ENCODE measurements around the gene KIRREL3.

KIRREL3 gene

DNA sequence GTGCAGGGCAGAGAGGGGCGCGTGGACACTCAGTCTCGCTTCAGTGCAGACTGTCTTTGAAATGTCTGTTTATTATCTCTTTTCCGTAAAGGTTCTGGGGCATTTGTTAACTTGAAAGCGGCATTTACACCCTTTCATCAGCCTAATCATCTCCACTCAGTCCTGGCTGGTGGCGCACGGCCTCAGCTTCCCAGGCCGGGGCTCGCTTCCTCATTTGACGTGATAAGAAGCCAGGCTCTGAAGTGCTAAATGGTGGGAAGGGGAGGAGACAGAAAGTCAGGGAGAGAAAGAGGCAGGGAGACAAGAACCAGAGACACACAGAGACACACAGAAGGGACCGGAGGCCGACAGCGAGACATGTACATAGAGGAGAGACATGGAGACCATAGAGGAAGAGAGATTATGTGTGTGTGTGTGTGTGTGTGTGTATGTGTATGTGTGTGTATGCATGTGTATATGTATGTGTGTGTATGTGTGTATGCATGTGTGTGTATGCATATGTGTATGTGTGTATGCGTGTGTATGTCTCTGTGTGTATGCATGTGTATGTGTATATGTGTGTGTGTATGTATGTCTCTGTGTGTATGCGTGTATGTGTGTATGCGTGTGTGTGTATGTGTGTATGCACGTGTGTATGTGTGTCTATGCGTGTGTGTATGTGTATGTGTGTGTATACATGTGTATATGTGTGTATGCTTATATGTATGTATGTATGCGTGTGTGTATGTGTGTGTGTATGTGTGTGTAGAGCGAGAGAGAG lies 543.6 kb downstream of the KIRREL3 start:
- no peak for DNase-seq

DNA sequence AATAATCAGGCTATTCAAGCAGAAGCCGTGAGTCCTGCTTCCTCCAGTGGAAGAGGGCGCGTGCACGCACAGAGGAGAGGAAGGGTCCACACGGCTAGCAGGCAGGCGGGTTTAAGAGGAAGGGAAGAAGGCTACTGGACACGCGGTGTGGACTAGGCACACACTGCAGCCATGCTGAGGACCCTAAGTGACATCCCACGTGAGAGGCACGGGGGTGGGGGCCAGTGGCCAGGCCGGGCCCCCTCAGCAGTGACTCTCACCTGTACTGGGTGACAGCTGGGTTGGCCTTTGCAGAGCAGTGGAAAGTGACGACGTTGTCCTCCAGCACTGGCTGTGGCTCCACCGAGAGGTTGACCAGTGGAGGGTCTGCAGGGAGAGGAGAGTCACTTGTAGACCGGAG lies 544.5 kb downstream of the KIRREL3 start:
- no peak for DNase-seq

DNA sequence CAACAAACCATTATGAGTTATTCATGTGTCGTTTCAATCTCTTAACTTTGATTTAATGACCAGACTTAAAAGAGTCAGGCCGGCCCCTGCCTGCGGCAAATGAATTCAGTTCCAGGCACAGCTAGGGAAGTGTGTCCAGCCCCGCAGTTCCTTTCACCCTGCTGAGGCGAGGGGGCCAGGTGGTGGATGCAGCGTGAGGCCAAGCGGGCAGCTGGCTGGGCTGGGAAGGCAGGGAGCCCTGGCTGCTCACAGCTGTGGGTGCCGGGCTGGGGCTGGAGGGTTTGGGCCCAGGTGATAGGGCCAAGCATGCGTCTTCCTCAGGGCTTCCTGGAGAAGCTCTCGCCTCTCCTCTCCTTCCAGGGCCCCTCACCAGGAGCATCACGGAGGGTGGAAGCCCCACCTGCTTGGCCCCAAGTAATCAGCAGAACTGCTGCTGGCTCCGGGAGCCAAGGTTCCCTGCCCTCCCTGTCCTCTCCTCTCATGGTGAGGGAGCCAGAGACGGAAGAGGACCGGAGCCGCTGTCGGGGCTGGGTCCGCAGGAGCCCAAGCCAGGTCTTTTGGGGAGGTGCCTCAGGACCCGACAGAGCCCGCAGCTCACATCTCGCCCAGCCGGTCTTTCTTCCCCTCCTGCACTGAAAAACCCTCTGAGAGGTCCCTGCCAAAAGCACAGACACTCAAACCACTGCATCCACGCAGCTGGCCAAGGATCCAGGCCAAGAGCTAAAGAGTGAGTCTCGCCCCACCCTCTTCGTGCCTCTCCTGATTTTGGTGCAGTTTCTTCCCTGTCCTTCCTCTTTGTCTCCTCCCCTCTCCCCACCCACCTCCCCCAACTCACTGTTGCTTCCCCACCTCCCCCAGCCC lies 548.1 kb downstream of the KIRREL3 start:
- no peak for DNase-seq

DNA sequence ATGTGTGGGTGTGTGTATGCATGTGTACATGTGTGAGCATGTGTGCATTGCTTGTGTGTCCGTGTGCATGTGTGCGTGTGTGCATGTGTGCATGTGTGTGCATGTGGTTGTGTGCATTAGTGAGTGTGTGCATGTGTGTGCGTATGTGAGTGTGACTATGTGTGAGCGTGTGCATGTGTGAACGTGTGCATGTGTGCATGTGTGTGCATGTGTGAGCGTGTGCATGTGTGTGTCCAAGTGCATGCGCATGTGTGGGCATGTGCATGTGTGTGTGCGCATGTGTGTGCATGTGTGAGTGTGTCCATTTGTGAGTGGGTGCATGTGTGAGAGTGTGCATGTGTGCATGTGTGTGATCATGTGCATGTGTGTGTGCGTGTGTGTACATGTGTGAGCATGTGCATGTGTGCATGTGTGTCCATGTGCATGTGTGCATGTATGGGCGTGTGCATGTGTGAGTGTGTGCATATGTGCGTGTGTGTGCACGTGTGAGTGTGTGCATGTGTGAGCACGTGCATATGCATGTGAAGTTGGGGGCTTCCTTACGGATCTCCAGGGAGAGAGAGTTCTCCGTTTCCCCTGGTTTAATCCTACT lies 549.3 kb downstream of the KIRREL3 start:
- no peak for DNase-seq

DNA sequence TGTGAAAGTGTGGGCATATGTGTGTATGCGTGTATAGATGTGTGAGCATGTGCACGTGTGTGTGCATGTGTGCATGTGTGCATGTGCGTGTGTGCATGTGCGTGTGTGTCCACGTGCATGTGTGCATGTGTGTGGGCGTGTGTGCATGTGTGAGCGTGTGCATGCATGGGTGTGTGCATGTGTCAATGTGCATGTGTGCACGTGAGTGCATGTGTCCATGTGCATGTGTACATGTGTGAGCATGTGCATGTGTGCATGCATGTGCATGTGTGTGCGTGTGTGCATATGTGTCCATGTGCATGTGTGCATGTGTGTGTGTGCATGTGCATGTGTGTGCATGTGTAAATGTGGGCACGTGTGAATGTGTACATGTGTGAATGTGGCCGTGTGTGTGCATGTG lies 549.8 kb downstream of the KIRREL3 start:
- no peak for DNase-seq

DNA sequence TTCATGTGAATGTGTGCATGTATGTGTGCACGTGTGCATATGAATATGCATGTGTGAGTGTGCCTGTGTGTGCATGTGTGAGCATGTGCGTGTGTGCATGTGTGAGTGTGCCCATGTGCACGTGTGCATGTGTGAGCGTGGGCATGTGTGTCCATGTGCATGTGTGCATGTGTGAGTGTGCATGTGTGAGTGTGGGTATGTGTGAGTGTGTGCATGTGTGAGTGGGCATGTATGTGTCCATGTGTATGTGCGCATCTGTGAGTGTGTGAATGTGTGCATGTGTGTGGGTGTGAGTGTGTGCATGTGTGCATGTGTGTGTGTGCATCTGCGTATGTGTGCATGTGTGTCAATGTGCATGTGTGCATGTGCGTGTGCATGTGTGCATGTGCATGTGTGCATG lies 550.4 kb downstream of the KIRREL3 start:
- DNase-seq: no peak

DNA sequence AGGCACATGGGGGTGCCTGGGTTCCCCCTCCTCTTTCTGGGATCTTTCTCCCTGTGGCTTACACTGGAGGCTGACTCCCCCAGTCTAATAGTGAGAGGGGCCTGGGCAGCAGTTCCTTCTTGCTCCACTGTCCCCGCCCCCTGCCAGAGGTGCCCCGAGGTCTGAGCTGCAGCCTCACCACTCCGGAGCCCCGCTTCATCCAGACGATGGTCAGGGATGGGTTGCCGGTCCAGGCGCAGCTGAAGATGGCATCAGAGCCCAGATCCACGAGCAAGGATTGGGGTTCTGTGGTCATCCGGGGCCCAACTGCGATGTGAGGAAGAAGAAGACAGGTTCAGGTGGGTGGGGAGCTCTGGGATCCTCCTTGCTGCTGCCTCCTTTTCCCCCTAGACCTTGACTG lies 554.0 kb downstream of the KIRREL3 start:
- DNase-seq: no peak

DNA sequence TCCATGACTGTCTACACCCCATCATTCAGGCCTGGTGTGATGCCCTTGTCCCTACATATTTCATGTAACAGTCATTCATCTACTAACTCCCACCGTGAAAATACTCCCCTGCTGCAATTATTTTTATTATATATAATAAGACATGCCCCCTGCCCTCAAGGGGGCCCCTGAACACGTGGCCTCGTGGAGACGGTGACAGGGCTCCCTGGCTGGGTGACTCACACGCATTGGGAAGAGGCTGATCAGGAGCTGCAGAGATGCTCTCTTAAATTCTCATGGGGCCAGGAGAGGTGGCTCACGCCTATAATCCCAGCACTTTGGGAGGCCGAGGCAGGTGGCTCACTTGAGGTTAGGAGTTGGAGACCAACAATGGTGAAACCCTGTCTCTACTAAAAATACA lies 556.5 kb downstream of the KIRREL3 start:
- no peak for DNase-seq

DNA sequence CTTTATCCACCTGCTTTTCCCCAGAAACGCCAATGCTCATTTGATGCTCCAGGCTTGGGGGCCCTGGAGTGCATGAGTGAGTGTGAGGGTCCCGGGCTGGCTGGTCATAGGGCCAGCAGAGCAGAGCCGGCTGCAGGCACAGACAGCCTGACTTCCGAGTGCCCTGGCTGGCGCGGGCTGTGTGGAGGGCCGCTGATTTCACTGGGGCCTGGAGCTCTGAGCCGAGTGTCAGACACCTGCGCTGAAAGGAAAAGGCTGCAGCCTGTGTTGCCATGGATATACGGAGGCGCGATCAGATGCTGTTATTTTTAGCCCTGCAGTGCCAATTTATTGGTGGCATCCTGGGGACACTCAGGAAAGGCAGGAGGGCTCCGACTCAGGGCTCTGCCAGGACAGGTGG lies 557.5 kb downstream of the KIRREL3 start:
- no peak for DNase-seq

DNA sequence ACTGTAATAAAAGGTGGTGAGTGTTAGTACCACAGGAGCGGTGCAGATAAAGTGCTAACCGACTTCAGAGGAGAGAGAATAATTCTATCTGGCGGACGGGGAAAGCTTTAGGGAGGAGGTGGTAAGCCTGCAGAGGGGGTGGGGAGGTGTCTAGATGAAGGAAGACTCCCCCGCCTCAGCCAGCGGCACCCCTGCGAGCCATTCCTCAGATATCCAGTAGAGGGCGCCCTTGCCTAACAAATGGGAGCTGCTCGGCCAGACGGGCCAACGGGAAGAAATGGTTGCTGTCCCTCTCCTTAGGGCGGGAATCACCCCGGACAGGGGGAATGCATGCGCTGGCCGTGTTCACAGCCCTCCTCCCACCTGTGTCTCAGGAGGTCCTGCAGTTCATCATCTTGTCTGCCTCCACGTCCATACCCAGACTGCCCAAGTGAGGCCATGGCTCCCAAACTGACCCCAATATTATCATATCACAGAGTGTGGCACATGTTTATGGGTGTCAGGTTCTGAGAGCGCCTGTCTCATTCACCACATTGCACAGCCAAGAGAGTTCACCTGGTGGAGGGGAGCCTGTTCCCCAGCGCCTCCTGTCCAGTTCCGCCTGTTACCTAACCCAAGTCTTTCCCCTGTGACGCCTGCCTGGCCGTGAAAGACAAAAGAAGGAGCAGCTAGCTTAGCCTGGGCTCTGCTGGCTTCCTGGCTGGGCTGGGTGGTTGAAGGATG lies 559.6 kb downstream of the KIRREL3 start:
- peak; percentile 86 for DNase-seq

DNA sequence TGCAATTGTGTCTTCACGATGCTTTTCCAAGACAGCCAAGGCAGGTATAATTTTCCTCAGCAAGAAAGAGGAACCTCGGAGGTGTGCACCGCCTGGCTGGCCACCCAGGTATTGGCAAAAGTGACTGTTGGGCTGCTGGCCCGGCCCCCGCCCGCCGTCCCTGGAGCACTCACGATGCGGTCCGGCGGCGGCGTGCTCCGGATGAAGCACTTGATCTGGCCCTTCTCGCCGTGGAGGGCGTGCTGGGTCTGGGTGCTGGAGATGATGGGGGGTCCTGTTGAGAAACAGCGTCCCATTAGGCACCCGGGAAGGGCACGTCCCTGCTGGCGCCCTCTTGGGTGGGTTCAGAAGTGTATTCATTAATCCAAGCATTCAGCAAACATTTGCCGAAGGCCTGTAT lies 560.3 kb downstream of the KIRREL3 start:
- no peak for DNase-seq

DNA sequence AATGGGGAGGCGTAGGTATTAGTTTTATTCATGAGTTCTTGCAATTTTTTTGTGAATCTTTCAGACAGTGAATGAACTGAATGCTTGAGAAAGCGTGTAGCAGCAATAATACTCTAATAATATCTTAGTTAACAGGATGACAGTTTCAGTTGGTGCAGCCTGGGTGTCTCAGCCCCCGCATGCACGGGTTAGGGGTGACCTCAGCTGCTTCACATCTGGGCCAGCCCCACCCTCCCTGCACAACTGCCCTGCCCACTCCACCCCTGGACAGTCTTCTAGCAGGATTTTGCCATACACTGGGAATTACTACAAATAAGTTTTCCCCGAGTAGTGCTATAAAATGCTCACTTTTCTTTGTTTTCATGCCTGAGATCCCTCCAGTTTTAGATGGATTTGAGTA lies 561.9 kb downstream of the KIRREL3 start:
- no peak for DNase-seq

DNA sequence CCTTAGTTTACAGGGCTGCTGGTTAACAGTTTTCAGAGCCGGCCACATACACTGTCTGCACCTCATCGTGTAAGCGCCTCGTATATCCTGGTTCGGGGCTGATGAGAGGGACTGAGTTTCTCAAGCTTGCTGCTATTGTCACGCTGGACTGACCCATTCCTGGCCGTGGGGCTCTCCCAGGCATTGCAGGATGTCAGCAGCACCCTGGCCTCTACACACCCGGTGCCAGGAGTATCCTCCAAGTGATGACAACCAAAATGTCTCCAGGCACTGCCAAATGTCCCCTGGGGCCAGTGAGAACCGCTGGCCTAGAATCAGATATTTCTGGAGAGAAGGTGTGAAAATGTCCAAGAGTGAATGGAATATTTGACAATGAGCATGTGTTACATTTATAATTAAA lies 562.3 kb downstream of the KIRREL3 start:
- DNase-seq: no peak

DNA sequence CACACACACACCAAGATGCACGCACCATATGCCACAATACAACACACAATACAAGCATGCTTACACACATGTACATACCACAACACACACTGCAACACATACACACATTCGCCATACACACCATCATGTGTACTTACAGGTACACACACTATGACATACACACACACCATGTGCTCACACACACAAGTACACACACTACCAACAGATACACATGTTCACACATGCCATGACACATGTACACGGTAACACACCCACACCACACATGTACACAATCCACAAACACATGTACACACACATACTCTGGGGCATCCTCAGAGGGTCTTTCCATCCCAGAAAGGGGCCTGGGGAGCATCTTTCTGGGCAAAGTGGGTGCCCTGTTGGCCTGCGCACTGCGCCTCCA lies 562.8 kb downstream of the KIRREL3 start:
- no peak for DNase-seq

DNA sequence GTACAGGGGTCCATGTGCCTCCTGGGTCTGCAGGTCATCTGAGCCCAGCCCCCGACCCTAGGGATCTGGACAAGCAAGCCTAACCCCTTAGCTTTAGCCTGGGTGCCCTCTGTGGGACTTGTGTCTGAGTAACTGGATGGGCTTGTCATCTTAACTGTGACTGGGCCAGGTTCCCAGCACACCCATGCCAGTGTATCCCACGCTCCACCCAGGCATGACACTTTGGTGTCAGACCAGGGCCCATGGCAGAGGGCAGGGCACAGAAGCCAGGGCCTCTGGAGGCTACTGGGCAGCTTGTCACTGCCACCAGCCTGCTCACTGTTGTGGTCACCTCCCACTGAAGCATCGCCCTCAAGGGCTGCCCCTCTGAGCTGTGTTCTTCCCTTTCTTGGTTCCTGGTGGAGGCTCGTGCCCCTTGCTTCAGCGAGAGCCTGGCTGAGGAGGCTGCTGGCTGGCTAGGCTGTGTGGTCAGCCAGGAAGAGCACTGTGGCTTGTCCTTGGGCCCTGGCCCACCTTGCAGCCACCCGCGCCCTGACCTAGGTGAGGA lies 564.3 kb downstream of the KIRREL3 start:
- DNase-seq: no peak

DNA sequence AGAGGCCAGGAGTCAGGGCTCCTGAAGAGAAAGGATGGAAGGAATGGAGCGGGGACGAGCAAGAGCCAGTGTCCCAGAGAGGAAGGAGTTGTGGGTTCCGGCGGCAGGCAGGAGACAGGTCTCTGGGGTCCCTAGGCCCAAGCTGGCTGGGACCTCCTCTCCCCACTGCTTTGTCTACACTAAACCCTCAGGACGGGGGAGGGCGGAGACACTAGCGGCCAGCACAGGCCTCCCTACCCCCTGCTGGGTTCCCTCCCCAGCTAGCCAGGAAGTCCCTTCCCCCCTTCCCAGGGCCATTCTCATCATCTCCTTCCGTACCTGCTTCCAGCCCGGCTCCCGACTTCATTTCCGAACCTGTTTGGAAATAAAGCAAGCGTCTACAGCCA lies 565.6 kb downstream of the KIRREL3 start:
- no peak for DNase-seq

DNA sequence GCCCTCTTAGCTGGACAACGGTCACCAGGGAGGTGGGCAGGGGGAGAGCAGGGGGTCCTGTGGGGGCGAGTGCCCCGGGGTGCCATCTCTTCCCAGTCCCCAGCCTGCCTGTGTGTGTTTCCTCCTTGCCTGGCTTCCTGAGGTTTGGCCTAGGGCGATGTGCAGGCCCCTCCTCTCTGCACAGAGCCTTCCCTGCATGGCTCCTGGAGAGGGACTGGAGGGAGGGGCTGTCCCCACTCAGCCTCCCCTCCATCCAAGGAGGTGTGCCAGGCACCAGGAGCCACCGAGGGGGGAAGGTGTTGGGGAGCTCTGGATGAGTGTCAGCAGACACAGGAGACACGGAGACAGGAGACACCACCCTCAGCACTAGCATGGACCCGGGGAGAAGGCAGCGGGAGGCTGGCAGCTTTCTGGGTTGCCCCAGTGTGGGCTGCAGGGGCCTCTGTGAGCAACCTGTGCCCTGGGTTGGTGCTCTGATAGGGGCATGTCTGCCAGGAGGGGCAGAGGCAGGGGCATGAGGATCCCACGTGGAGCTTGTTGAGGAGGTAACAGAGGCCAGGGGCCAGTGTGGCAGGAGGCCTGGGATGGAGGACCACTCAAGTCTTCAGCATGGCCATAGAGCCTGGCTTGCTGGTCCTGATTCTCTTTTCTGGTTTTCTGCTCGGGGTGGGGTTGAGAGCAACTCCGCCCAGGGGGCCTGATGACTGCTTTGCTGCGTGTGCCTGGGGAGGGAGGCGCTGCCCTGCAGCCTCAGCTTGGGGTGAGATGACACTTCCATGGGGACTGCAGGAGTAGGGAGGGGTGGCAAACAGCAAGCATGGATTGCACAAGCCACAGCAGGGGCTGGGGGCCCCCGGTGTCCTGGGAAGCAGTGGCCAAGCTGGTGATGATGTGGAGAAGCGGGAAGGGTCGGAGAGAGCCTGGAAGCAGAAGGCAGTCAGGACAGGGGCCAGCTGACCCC lies 566.3 kb downstream of the KIRREL3 start:
- DNase-seq: no peak

DNA sequence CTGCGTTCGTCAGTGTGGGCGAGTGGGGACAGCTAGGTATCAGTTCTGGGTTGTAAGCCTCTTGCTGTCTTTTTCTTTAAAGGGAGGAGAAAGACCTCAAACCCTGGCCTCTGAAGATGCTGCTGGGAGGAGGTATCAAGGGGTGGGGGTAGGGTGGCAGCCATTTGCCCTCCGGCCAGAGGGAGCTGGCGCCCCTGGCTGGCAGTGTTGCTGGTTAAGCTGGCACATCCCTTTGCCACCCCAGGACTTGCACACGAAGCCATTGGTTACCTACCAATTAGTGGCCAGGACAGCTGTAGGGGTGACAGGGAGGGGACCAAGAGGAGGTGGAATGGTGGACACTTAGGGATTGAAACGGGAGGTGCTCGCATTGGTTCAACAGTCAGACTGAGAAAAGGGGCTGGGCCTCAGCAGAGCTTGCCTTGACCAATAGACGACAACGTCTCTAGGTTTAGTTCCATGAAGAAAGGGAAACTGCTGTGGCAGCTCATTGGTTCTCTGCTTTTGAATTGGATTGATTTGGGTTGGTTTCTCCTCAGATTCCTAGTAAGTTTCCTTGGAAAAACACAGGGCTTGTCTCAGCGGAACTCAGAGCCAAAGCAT lies 567.2 kb downstream of the KIRREL3 start:
- no peak for DNase-seq

DNA sequence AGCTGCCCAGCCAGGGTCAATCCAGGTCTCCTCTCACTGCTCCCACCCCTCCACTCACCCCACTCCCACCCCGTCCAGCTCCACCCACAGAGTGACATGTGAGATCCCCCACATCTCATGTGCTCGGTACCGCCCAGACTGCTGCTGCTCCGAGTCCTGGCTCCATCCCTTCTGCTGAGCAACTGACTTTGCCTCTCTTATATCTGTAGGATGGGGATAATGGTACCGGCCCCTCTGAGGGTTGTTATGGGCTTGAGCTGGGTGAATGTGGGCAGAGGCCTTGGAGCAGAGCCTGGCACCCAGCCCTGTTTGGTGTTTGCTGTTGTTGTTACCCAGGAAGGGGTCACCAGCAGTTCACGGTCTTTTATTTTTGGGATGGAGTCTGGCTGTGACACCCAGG lies 568.0 kb downstream of the KIRREL3 start:
- no peak for DNase-seq

DNA sequence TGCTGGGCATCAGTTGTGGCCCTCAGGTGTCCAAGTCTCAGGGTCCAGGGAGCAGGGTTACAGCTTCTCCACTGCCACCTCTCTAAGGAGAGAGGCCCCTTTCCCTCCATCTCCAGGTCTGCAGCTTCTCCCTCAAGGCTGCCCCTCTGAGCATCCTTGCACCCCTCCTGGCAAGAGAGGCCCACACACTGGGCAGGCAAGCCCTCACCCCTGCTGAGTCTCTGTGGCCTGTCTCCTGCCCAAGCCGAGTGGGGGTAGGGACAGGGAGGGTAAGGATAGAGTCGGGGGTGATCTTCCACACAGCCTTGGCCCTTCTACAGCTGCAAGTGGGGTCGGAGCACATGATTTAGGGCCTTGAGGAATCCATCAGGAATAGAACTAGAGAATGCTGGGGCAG lies 568.5 kb downstream of the KIRREL3 start:
- no peak for DNase-seq

DNA sequence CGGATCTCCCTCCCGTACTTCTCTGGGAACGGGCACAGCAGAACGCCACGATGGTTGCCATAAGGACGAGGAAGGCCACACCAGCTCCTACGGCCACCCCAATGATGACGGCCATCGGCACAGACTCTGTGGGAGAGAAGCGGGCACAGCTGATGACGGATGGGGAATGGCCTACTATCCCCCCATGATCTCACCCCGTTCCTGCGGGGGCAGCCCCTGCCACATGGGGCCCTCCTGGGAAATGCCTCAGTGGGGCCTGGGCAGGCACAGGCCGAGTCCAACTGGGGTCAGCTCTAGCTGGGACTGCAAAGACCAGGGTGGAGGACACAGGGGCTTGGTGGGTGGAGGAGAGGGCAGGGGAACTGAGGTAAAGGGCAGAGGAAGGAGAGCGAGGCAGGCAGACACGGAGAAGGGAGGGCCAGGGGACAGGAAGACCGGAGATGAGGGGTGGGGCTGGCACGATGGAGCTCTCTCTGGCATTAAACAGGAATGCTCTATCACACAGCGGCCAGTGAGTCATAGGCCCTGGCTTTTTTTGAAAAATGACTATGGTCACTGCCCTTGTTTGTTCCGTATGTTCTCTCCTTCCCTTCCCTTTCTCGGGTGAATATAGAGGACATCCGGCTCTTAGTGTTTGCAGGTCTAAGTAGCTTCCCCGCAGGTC lies 569.0 kb downstream of the KIRREL3 start:
- no peak for DNase-seq

All from stimulated activated CD8-positive, alpha-beta memory T cell treated with anti-CD3 and anti-CD28 coated beads, Interleukin-4, amount 100 ng/mL, for 48 hours (primary cell).